GM12892 (cell line): Measurements from ENCODE around the gene MAB21L3.

Source experiments
- POLR2A ChIP-seq: IDR thresholded peaks from 2 replicates; pipeline ENCODE4 v1.6.1; 2011; ENCODE audit warnings: low read depth, low read length, control low read depth
- POLR2AphosphoS5 ChIP-seq: IDR thresholded peaks from 2 replicates; pipeline ENCODE4 v1.6.1; 2011; ENCODE audit warnings: low read depth, low read length, control low read depth
- TAF1 ChIP-seq: IDR thresholded peaks from 2 replicates; pipeline ENCODE4 v1.6.1; 2011; ENCODE audit warnings: low read depth, mild to moderate bottlenecking, control low read depth, low read length, borderline replicate concordance

GRCh38 chr1:116129537-116129936, 18.3 kb downstream of the MAB21L3 start:
- TF ChIP-seq POLR2A (no peak), POLR2AphosphoS5 (no peak), TAF1 (no peak)
